Natural killer cell treated with Interleukin-12 subunit alpha and Interleukin-12 subunit beta and Interleukin-15 and Interleukin-18, amount 100 ng/mL, for 72 hours (primary cell): Measurements from ENCODE around the gene POLE4. TPM values are rescaled to one million over a fixed set of nuclear protein-coding genes. Genes with fewer than 3 reads are reported as not detected.

Experiments used
- ATAC-seq, 2 donors: fragments of 150-1000 bp; cut with Tn5 transposase in 1 of 2; sonication (Bioruptor Pico), chemical (Tn5 transposase) in 1 of 2; 2 replicates each; pipeline ENCODE4 v1.10.0; 2021
- DNase-seq: peaks from one replicate; pipeline ENCODE4 v3.0.0; 2022; ENCODE audit warnings: low spot score
- H3K27ac Mint-ChIP-seq, 2 donors: 1 replicate in 1 of 2; 2 replicates in 1 of 2; pipeline ENCODE4 v1.8.0; 2022; ENCODE audit warnings: mixed read lengths in 2 of 2, mild to moderate bottlenecking in 1 of 2, moderate library complexity in 1 of 2
- H3K27me3 Mint-ChIP-seq, 2 donors: 1 replicate in 1 of 2; 2 replicates in 1 of 2; pipeline ENCODE4 v1.8.0; 2022; ENCODE audit warnings: mixed read lengths in 2 of 2
- H3K36me3 Mint-ChIP-seq: one replicate; pipeline ENCODE4 v1.8.0; 2022; ENCODE audit warnings: mixed read lengths
- H3K4me1 Mint-ChIP-seq, 2 donors: 1 replicate in 1 of 2; 2 replicates in 1 of 2; pipeline ENCODE4 v1.8.0; 2022; ENCODE audit warnings: low read depth in 2 of 2, mixed read lengths in 2 of 2, mild to moderate bottlenecking in 1 of 2
- H3K4me3 Mint-ChIP-seq: one replicate; pipeline ENCODE4 v1.8.0; 2022; ENCODE audit warnings: mixed read lengths
- H3K9me3 Mint-ChIP-seq: 2 replicates; pipeline ENCODE4 v1.8.0; 2022; ENCODE audit warnings: mixed read lengths
- total RNA-seq, 2 donors: library from RNA; stranded (reverse); gene quantifications; one replicate each; pipeline ENCODE4 v1.2.3, GENCODE V29; 2022

The POLE4 gene
- total RNA-seq, 2 donors from 2014 or later: 32.8 to 60.7 TPM

GRCh38 chr2:74951211-74951754 lies 7.2 kb upstream of the POLE4 start:
- H3K4me3 Mint-ChIP-seq: no peak overlapping the region
- no peaks in the 10 kb centered on the region for H3K9me3 Mint-ChIP-seq
- peaks cover 0 to 5% of the 10 kb centered on the region in 2 donors for H3K4me1 Mint-ChIP-seq
- H3K36me3 Mint-ChIP-seq: peaks cover 15% of the 10 kb centered on the region
- no peak for ATAC-seq
- H3K27me3 Mint-ChIP-seq: peaks cover 0 to 21% of the 10 kb centered on the region in 2 donors
- no peak for DNase-seq
- H3K27ac Mint-ChIP-seq: no peak overlapping the region

GRCh38 chr2:74952575-74952974 lies 5.9 kb upstream of the POLE4 start:
- H3K9me3 Mint-ChIP-seq: no peaks in the 10 kb centered on the region
- ATAC-seq (peak in 1 of 2 donors; percentile 62), DNase-seq (no peak)
- peaks cover 0 to 21% of the 10 kb centered on the region in 2 donors for H3K27me3 Mint-ChIP-seq
- H3K4me3 Mint-ChIP-seq: no peak overlapping the region
- no peak overlapping the region for H3K27ac Mint-ChIP-seq
- peaks cover 0 to 5% of the 10 kb centered on the region in 2 donors for H3K4me1 Mint-ChIP-seq
- peaks cover 15% of the 10 kb centered on the region for H3K36me3 Mint-ChIP-seq

- Mint-ChIP-seq H3K27ac (no peak overlapping the region), H3K4me1 (peaks cover 6 to 12% of the 10 kb centered on the region in 2 donors), H3K9me3 (no peaks in the 10 kb centered on the region), H3K27me3 (peaks cover 0 to 13% of the 10 kb centered on the region in 2 donors), H3K36me3 (peaks cover 7% of the 10 kb centered on the region), H3K4me3 (no peak overlapping the region)
- DNase-seq (no peak), ATAC-seq (no peak)
These were observed 4.5 kb upstream of the POLE4 start for GRCh38 chr2:74953796-74954499.

GRCh38 chr2:74954500-74954874 lies 4.0 kb upstream of the POLE4 start:
- H3K9me3 Mint-ChIP-seq: no peaks in the 10 kb centered on the region
- H3K4me1 Mint-ChIP-seq: peaks cover 10 to 17% of the 10 kb centered on the region in 2 donors
- no peak overlapping the region for H3K4me3 Mint-ChIP-seq
- DNase-seq (no peak), ATAC-seq (no peak)
- H3K27me3 Mint-ChIP-seq: peaks cover 0 to 11% of the 10 kb centered on the region in 2 donors
- H3K36me3 Mint-ChIP-seq: peaks cover 5% of the 10 kb centered on the region
- H3K27ac Mint-ChIP-seq: no peak overlapping the region

GRCh38 chr2:74957886-74958273 lies 563 bp upstream of the POLE4 start:
- H3K36me3 Mint-ChIP-seq: peaks cover 10% of the 10 kb centered on the region
- peaks cover 16 to 50% of the 10 kb centered on the region in 2 donors for H3K4me1 Mint-ChIP-seq
- H3K27ac Mint-ChIP-seq: peak overlapping the region; percentile 64 to 80
- peaks cover 0 to 3% of the 10 kb centered on the region in 2 donors for H3K27me3 Mint-ChIP-seq
- no peaks in the 10 kb centered on the region for H3K9me3 Mint-ChIP-seq
- no peak for DNase-seq
- peak overlapping the region; percentile 90 for H3K4me3 Mint-ChIP-seq
- ATAC-seq: no peak

GRCh38 chr2:74959106-74959751 lies 786 bp downstream of the POLE4 start:
- H3K9me3 Mint-ChIP-seq: no peaks in the 10 kb centered on the region
- DNase-seq: no peak
- peak overlapping the region; percentile 81 for H3K4me3 Mint-ChIP-seq
- H3K4me1 Mint-ChIP-seq: peaks cover 16 to 52% of the 10 kb centered on the region in 2 donors
- H3K36me3 Mint-ChIP-seq: peaks cover 16% of the 10 kb centered on the region
- no peak for ATAC-seq
- H3K27ac Mint-ChIP-seq: peak overlapping the region; percentile 64 to 80
- H3K27me3 Mint-ChIP-seq: peaks cover 0 to 2% of the 10 kb centered on the region in 2 donors

- DNase-seq (no peak), ATAC-seq (no peak)
- peaks cover 47% of the 10 kb centered on the region for H3K36me3 Mint-ChIP-seq
- H3K4me1 Mint-ChIP-seq: peaks cover 15 to 24% of the 10 kb centered on the region in 2 donors
- no peak overlapping the region for H3K27ac Mint-ChIP-seq
- no peaks in the 10 kb centered on the region for H3K27me3 Mint-ChIP-seq
- peak overlapping the region; percentile 35 for H3K4me3 Mint-ChIP-seq
- no peaks in the 10 kb centered on the region for H3K9me3 Mint-ChIP-seq
These were observed 8.4 kb downstream of the POLE4 start for GRCh38 chr2:74966887-74967286.

GRCh38 chr2:74975016-74975415 lies 16.6 kb downstream of the POLE4 start:
- H3K27me3 Mint-ChIP-seq: no peaks in the 10 kb centered on the region
- H3K27ac Mint-ChIP-seq: no peak overlapping the region
- no peak overlapping the region for H3K4me3 Mint-ChIP-seq
- H3K4me1 Mint-ChIP-seq: no peaks in the 10 kb centered on the region
- no peak for DNase-seq
- no peak for ATAC-seq
- no peaks in the 10 kb centered on the region for H3K9me3 Mint-ChIP-seq
- no peaks in the 10 kb centered on the region for H3K36me3 Mint-ChIP-seq

- DNase-seq (no peak), ATAC-seq (no peak)
- H3K9me3 Mint-ChIP-seq: no peaks in the 10 kb centered on the region
- H3K27me3 Mint-ChIP-seq: no peaks in the 10 kb centered on the region
- no peaks in the 10 kb centered on the region for H3K36me3 Mint-ChIP-seq
- no peaks in the 10 kb centered on the region for H3K4me1 Mint-ChIP-seq
- H3K4me3 Mint-ChIP-seq: no peak overlapping the region
- H3K27ac Mint-ChIP-seq: no peak overlapping the region
These were observed 21.4 kb downstream of the POLE4 start for GRCh38 chr2:74979844-74980243.

- DNase-seq (no peak), ATAC-seq (no peak)
- no peaks in the 10 kb centered on the region for H3K4me1 Mint-ChIP-seq
- H3K36me3 Mint-ChIP-seq: no peaks in the 10 kb centered on the region
- H3K9me3 Mint-ChIP-seq: no peaks in the 10 kb centered on the region
- no peak overlapping the region for H3K27ac Mint-ChIP-seq
- H3K27me3 Mint-ChIP-seq: no peaks in the 10 kb centered on the region
- no peak overlapping the region for H3K4me3 Mint-ChIP-seq
These were observed 24.1 kb downstream of the POLE4 start for GRCh38 chr2:74982577-74982976.

GRCh38 chr2:74983631-74984392 lies 25.4 kb downstream of the POLE4 start:
- H3K27me3 Mint-ChIP-seq: no peaks in the 10 kb centered on the region
- H3K9me3 Mint-ChIP-seq: no peaks in the 10 kb centered on the region
- H3K27ac Mint-ChIP-seq: no peak overlapping the region
- no peaks in the 10 kb centered on the region for H3K36me3 Mint-ChIP-seq
- no peaks in the 10 kb centered on the region for H3K4me1 Mint-ChIP-seq
- no peak overlapping the region for H3K4me3 Mint-ChIP-seq
- DNase-seq (no peak), ATAC-seq (no peak)

GRCh38 chr2:74984947-74985637 lies 26.6 kb downstream of the POLE4 start:
- no peak for DNase-seq
- no peaks in the 10 kb centered on the region for H3K27me3 Mint-ChIP-seq
- no peaks in the 10 kb centered on the region for H3K9me3 Mint-ChIP-seq
- H3K4me3 Mint-ChIP-seq: no peak overlapping the region
- H3K36me3 Mint-ChIP-seq: no peaks in the 10 kb centered on the region
- no peak overlapping the region for H3K27ac Mint-ChIP-seq
- ATAC-seq: no peak
- no peaks in the 10 kb centered on the region for H3K4me1 Mint-ChIP-seq

- no peak overlapping the region for H3K4me3 Mint-ChIP-seq
- no peaks in the 10 kb centered on the region for H3K27me3 Mint-ChIP-seq
- no peaks in the 10 kb centered on the region for H3K36me3 Mint-ChIP-seq
- H3K4me1 Mint-ChIP-seq: no peaks in the 10 kb centered on the region
- no peaks in the 10 kb centered on the region for H3K9me3 Mint-ChIP-seq
- no peak for DNase-seq
- no peak overlapping the region for H3K27ac Mint-ChIP-seq
- ATAC-seq: no peak
These were observed 27.7 kb downstream of the POLE4 start for GRCh38 chr2:74985978-74986609.
